Gastroesophageal sphincter (tissue), 3 donors: ENCODE results near the gene TMIE.

Experiments
- CTCF ChIP-seq, 4 experiments: fragments of 200-600 bp in 2 of 4; fragments of 450-650 bp in 2 of 4; sonication (generic) in 1 of 4; IDR thresholded peaks; one replicate each; pipeline ENCODE4 v1.5.1; 2017 to 2019; ENCODE audit warnings: antibody characterized with exemption in 4 of 4, mild to moderate bottlenecking in 2 of 4, moderate library complexity in 2 of 4
- EP300 ChIP-seq: sonication (generic); formaldehyde crosslinking; IDR thresholded peaks from one replicate; pipeline ENCODE4 v1.6.1; 2017; ENCODE audit warnings: antibody characterized with exemption, mild to moderate bottlenecking
- POLR2A ChIP-seq, 2 donors: fragments of 450-650 bp; IDR thresholded peaks; one replicate each; pipeline ENCODE4 v1.6.1; 2017; ENCODE audit warnings: antibody characterized with exemption in 2 of 2, mild to moderate bottlenecking in 2 of 2, moderate library complexity in 1 of 2

GRCh38 chr3:46694520-46694919 lies 6.7 kb upstream of the TMIE start:
- TF ChIP-seq CTCF (IDR thresholded peaks at IDR 0.05) (no peak), POLR2A (IDR thresholded peaks at IDR 0.05) (no peak), EP300 (no peak)
